HEK293 (cell line): ENCODE results near the gene SRF.
"Not testable (repeated sequence)": the region's sequence is repeated elsewhere in the genome, so short reads cannot be mapped to it uniquely, and the experiment has no call there.

Source experiments
- CTCF ChIA-PET: fragments of 350-600 bp; formaldehyde crosslinking; extraction: SDS; loops from one replicate; lab custom pipeline; 2021; ENCODE audit warnings: antibody characterized with exemption; lab: Yijun Ruan, JAX
- POLR2A ChIA-PET: fragments of 300-600 bp; formaldehyde crosslinking; extraction: SDS; loops from one replicate; lab custom pipeline; 2020; ENCODE audit warnings: antibody characterized with exemption, inconsistent platforms; lab: Yijun Ruan, JAX
- H3K27ac ChIP-seq: fragments of 200-500 bp; sonication (Bioruptor generic); 2 replicates; pipeline ENCODE4 v1.5.1; 2014; ENCODE audit warnings: low read depth, low read length, control low read depth, inconsistent platforms; ENCODE audit errors: extremely low read depth
- H3K36me3 ChIP-seq, 2 experiments: fragments of 200-500 bp in 1 of 2; sonication (Bioruptor generic) in 1 of 2; 1 replicate in 1 of 2; 2 replicates in 1 of 2; pipeline ENCODE4 v1.5.1; 2014 to 2017; ENCODE audit warnings: inconsistent platforms in 2 of 2, low read length in 2 of 2; ENCODE audit not compliant: control insufficient read depth in 2 of 2, insufficient read depth in 1 of 2
- H3K4me1 ChIP-seq: fragments of 200-500 bp; sonication (Bioruptor generic); 2 replicates; pipeline ENCODE4 v1.5.1; 2014; ENCODE audit warnings: mild to moderate bottlenecking, low read length, inconsistent platforms; ENCODE audit not compliant: control insufficient read depth, insufficient read depth
- H3K4me3 ChIP-seq: 2 replicates; pipeline ENCODE4 v1.5.1; 2011; ENCODE audit warnings: low read depth, mild to moderate bottlenecking, control low read depth, low read length, moderate library complexity
- H3K9me3 ChIP-seq: fragments of 200-500 bp; sonication (Bioruptor generic); 2 replicates; pipeline ENCODE4 v1.5.1; 2014; ENCODE audit warnings: low read depth, low read length, inconsistent platforms; ENCODE audit not compliant: control insufficient read depth, insufficient read depth
- EGR2 ChIP-seq: fragments of 450-650 bp; formaldehyde crosslinking; IDR thresholded peaks from 2 replicates; pipeline ENCODE4 v1.5.1; 2016; ENCODE audit warnings: low read depth, missing biosample characterization, missing genetic modification characterization
- KLF1 ChIP-seq: fragments of 450-650 bp; formaldehyde crosslinking; IDR thresholded peaks from 2 replicates; pipeline ENCODE4 v1.5.1; 2016; ENCODE audit warnings: missing biosample characterization, missing genetic modification characterization
- SETDB1 ChIP-seq: IDR thresholded peaks from one replicate; pipeline ENCODE4 v1.6.1; 2017; ENCODE audit warnings: mild to moderate bottlenecking, low read length, moderate library complexity, mixed read lengths; ENCODE audit not compliant: insufficient read length
- TSHZ1 ChIP-seq: fragments of 450-650 bp; formaldehyde crosslinking; IDR thresholded peaks from 2 replicates; pipeline ENCODE4 v1.5.1; 2016; ENCODE audit warnings: missing biosample characterization, missing genetic modification characterization, borderline replicate concordance
- ZFHX2 ChIP-seq: fragments of 450-650 bp; formaldehyde crosslinking; conservative IDR thresholded peaks from 2 replicates; pipeline ENCODE4 v1.5.1; 2016; ENCODE audit warnings: missing biosample characterization, missing genetic modification characterization
- ZNF121 ChIP-seq: fragments of 450-650 bp; formaldehyde crosslinking; IDR thresholded peaks from 2 replicates; pipeline ENCODE4 v1.5.1; 2016; ENCODE audit warnings: missing biosample characterization, missing genetic modification characterization
- ZNF140 ChIP-seq: fragments of 450-650 bp; formaldehyde crosslinking; IDR thresholded peaks from 2 replicates; pipeline ENCODE4 v1.5.1; 2016; ENCODE audit warnings: missing biosample characterization, missing genetic modification characterization
- ZNF398 ChIP-seq: fragments of 450-650 bp; formaldehyde crosslinking; IDR thresholded peaks from 2 replicates; pipeline ENCODE4 v1.5.1; 2017; ENCODE audit warnings: missing biosample characterization, missing genetic modification characterization
- ZNF549 ChIP-seq: fragments of 450-650 bp; IDR thresholded peaks from 2 replicates; pipeline ENCODE4 v1.5.1; 2018; ENCODE audit warnings: missing biosample characterization, missing genetic modification characterization, mild to moderate bottlenecking, inconsistent platforms, moderate library complexity
- ZNF558 ChIP-seq: fragments of 450-650 bp; formaldehyde crosslinking; IDR thresholded peaks from 2 replicates; pipeline ENCODE4 v1.5.1; 2016; ENCODE audit warnings: missing biosample characterization, missing genetic modification characterization
- TF ChIP-seq, protein P1 (sequence below): fragments of 450-650 bp; formaldehyde crosslinking; IDR thresholded peaks from 2 replicates; pipeline ENCODE4 v1.5.1; 2016; ENCODE audit warnings: missing biosample characterization, missing genetic modification characterization

Gene SRF

GRCh38 chr6:43131379-43131778 lies 39.7 kb upstream of the SRF start:
- H3K9me3 ChIP-seq, H3K4me1 ChIP-seq, POLR2A ChIA-PET, H3K27ac ChIP-seq, H3K4me3 ChIP-seq: not testable (repeated sequence)
- CTCF ChIA-PET = interaction anchor here (0.6 to 1.3 kb wide), 4 partner anchors 9 to 40 kb away, joined by 3 to 5 read pairs (median 4); no protein-coding TSS in a partner anchor
- H3K36me3 ChIP-seq = peaks cover 0 to 33% of the 10 kb centered on the region in 2 experiments; a peak in 1 of 3 replicates
- peak; percentile 9; the same call in 1 of the 2 replicates for TF ChIP-seq EGR2 (tag by site-specific recombination)

- CTCF ChIA-PET = interaction anchor here (0.7 kb wide), 1 partner anchor 67 kb away, joined by 4 read pairs; no protein-coding TSS in a partner anchor
Measured at GRCh38 chr6:43138267-43138666, 32.8 kb upstream of the SRF start.

GRCh38 chr6:43139973-43140372 lies 31.1 kb upstream of the SRF start:
- ChIA-PET POLR2A (interaction anchor here (1.2 kb wide), 1 partner anchor 211 kb away, joined by 3 read pairs; the partner anchor contains the start of gene CNPY3), CTCF (interaction anchor here (0.7 kb wide), 4 partner anchors 9 to 499 kb away, joined by 3 to 5 read pairs (median 4); no protein-coding TSS in a partner anchor)
- peak; percentile 63 for TF ChIP-seq ZFHX2 (tag by site-specific recombination)
- TF ChIP-seq EGR2 (tag by site-specific recombination) = peak; percentile 61
- TF ChIP-seq KLF1 = peak; percentile 42; the same call in 1 of the 2 replicates
- not testable (repeated sequence) for H3K4me3 ChIP-seq, H3K9me3 ChIP-seq, H3K27ac ChIP-seq, H3K4me1 ChIP-seq
- peaks cover 0 to 23% of the 10 kb centered on the region in 2 experiments; a peak in 2 of 3 replicates for H3K36me3 ChIP-seq

More at GRCh38 chr6:43138267-43138666, 32.8 kb upstream of the SRF start:
- H3K36me3 ChIP-seq = peaks cover 0 to 20% of the 10 kb centered on the region in 2 experiments; a peak in 2 of 3 replicates
- TF ChIP-seq ZNF121 = peak; percentile 73; the same call in 1 of the 2 replicates
- TF ChIP-seq, protein P1, sequence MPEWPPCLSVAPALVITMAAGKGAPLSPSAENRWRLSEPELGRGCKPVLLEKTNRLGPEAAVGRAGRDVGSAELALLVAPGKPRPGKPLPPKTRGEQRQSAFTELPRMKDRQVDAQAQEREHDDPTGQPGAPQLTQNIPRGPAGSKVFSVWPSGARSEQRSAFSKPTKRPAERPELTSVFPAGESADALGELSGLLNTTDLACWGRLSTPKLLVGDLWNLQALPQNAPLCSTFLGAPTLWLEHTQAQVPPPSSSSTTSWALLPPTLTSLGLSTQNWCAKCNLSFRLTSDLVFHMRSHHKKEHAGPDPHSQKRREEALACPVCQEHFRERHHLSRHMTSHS (tag by site-specific recombination) = no peak
- H3K4me3 ChIP-seq = no peak overlapping the region
- H3K9me3 ChIP-seq = no peaks in the 10 kb centered on the region
- H3K27ac ChIP-seq = no peak overlapping the region
- H3K4me1 ChIP-seq = no peaks in the 10 kb centered on the region
- POLR2A ChIA-PET = interaction anchor here (0.6 kb wide), 1 partner anchor 30 kb away, joined by 3 read pairs; no protein-coding TSS in a partner anchor

- ChIA-PET CTCF (interaction anchor here (0.7 to 4.0 kb wide), 5 partner anchors 15 to 218 kb away, joined by 3 to 83 read pairs (median 26); partner anchors contain the start of genes KLC4, MRPL2 and PTK7), POLR2A (interaction anchor here (1.2 to 2.9 kb wide), 2 partner anchors 65 to 82 kb away, joined by 3 to 18 read pairs; partner anchors contain the start of genes KLC4, MRPL2 and PTK7)
- H3K4me1 ChIP-seq = no peaks in the 10 kb centered on the region
- TF ChIP-seq SETDB1 (no peak), ZNF140 (tag by site-specific recombination) (no peak)
- H3K4me3 ChIP-seq = no peak overlapping the region
- H3K36me3 ChIP-seq = peaks cover 0 to 39% of the 10 kb centered on the region in 2 experiments; a peak in 2 of 3 replicates
- H3K27ac ChIP-seq = no peak overlapping the region
- H3K9me3 ChIP-seq = no peaks in the 10 kb centered on the region
Measured at GRCh38 chr6:43141644-43142043, 29.4 kb upstream of the SRF start.

GRCh38 chr6:43142101-43142500 lies 29.0 kb upstream of the SRF start:
- Histone ChIP-seq H3K4me1 (no peaks in the 10 kb centered on the region), H3K27ac (no peak overlapping the region), H3K9me3 (no peaks in the 10 kb centered on the region), H3K4me3 (no peak overlapping the region), H3K36me3 (peaks cover 0 to 43% of the 10 kb centered on the region in 2 experiments; a peak in 2 of 3 replicates)
- POLR2A ChIA-PET = interaction anchor here (1.2 to 2.9 kb wide), 3 partner anchors 66 to 128 kb away, joined by 3 to 18 read pairs (median 12); partner anchors contain the start of genes KLC4, KLHDC3, MEA1 and MRPL2
- CTCF ChIA-PET = interaction anchor here (0.7 to 4.0 kb wide), 10 partner anchors 8 to 218 kb away, joined by 3 to 83 read pairs (median 16); partner anchors contain the start of genes KLC4, MRPL2 and PTK7
- TF ChIP-seq ZNF398 (tag by site-specific recombination) (no peak), TSHZ1 (no peak), ZNF549 (tag by site-specific recombination) (no peak), ZNF558 (tag by site-specific recombination) (no peak)
